ENCODE data around the gene FHOD3. TPM values are rescaled to one million over a fixed set of nuclear protein-coding genes. Genes with fewer than 3 reads are reported as not detected.

The FHOD3 gene
- polyA plus RNA-seq, 2 of the 4 experiments (the other 2 are of a cell fraction): 2.5 to 3.6 TPM

DNA sequence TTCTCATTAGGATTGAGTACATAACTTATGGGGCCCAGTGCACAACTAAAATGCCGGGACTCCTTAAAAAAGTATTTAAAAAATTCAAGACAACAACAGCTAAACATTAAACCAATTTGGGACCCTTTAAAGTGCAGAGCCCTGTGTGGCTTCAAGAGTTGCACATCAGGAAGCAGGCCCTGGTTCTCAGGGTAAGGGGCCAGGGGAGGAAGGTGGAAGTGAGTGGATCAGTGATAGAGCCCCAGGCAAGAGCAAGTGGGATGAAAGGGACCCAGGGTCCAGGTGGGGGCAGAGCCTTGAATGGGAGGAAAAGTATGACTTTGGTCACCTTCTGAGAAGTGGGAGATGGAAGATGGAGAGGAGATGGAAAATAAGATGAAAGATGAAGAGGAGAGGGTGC is 2.3 kb upstream of the FHOD3 start (continued):
- TF ChIP-seq HOXB5 (CRISPR knock-in tag; IDR thresholded peaks at IDR 0.05) (no peak), POLR2AphosphoS2 (conservative IDR thresholded peaks at IDR 0.05; ENCODE audit: low read length) (no peak)

DNA sequence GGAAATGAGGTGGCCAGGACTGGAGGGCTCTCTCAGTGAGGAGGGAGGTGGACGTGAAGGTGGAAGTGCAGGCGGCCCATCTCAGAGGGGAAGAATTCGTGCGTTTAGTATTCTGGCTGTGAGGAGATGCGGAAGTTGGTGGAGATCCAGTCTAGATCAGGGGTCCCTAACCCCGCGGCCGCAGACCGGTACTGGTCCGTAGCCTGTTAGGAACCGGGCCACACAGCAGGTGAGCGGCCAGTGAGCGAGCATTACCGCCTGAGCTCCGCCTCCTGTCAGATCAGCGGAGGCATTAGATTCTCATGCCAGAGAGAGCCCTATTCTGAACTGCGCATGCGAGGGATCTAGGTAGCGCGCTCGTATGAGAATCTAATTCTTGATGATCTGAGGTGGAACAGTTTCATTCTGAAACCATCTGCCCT is 1.6 kb upstream of the FHOD3 start:
- ChIA-PET POLR2A (interaction anchor here (0.6 kb wide), 1 partner anchor 1066 kb away, joined by 5 read pairs; no protein-coding TSS in a partner anchor), CTCF (interaction anchor here (0.7 to 5.4 kb wide), 4 partner anchors 11 to 276 kb away, joined by 3 to 16 read pairs (median 9); no protein-coding TSS in a partner anchor)
- 69% methylated on average over 21 of the region's 21 CpGs for WGBS (ENCODE audit: missing lambda C conversion rate)
- FAIRE-seq (no peak), ATAC-seq (no peak), DNase-seq (ENCODE audit: low read depth in 1 of 2, low spot score in 1 of 2) (no peak)
- H3K9me3 ChIP-seq: no peaks in the 10 kb centered on the region
- H3K27ac ChIP-seq: no peak overlapping the region; a peak in 2 of 6 replicates
- peak overlapping the region; percentile 67; the same call in 1 of the 3 replicates for H3K4me3 ChIP-seq
- TF ChIP-seq EHF (CRISPR knock-in tag; IDR thresholded peaks at IDR 0.05) (no peak), CBX2 (IDR thresholded peaks at IDR 0.05; ENCODE audit: borderline replicate concordance, low read depth) (no peak), MYC (IDR thresholded peaks at IDR 0.05; ENCODE audit: borderline replicate concordance, low read length) (no peak), EP300 (IDR thresholded peaks at IDR 0.05) (no peak), TFCP2L1 (CRISPR knock-in tag; IDR thresholded peaks at IDR 0.05) (no peak)
- H3K4me2 ChIP-seq: peak overlapping the region; percentile 100
- H3K4me1 ChIP-seq: no peaks in the 10 kb centered on the region

DNA sequence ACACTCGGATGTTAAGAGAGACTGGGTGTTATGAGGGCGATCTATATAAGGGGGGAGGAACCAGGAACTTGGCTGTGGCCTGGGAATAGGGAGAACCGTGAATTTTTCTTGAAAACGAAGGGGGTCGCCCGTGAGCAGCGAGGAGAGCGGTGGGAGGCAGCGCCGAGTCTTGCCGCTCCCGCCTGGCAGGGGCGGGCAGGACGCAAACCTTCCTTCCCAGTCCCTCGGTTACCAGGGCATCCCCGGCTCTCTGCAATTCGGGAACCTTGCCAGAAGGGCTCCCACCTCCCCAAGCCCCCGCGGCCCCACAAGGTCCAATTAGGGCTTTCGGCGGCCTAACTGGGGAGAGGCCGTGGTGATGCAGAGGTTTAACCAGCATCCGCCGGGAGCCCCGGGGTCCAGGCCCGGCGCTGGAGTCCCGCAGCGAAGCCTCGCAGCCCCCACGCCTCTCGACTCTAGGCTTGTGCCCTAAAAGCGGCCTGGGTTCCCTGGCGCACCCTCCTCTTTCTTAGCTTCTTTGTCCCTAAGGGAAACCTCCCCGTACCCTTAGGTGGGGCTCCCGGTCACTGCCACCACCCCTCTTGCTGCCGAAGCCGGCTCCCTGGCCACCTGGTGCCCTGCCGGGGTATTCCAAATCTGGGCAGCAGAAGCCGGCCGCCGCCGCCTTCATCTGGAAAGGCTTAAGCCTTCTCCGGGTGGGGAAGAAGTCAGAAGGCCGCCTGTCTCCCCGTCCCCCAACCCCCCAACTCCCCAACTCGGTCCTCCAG is 680 bp upstream of the FHOD3 start:
- under 1% methylated on average over 14 of the region's 47 CpGs for WGBS (ENCODE audit: missing lambda C conversion rate)
- ChIA-PET CTCF (interaction anchor here (1.4 to 5.4 kb wide), 3 partner anchors 12 to 275 kb away, joined by 3 to 16 read pairs (median 14); no protein-coding TSS in a partner anchor), POLR2A (interaction anchor here (1.1 to 2.3 kb wide), 3 partner anchors 13 to 155 kb away, joined by 3 to 10 read pairs (median 5); no protein-coding TSS in a partner anchor)
- H3K4me1 ChIP-seq: no peaks in the 10 kb centered on the region
- no peak for FAIRE-seq
- ATAC-seq: peak; percentile 84 to 90
- peak overlapping the region; percentile 100 for H3K4me2 ChIP-seq
- peak overlapping the region; percentile 72 to 92 for H3K27ac ChIP-seq
- peak overlapping the region; percentile 67 for H3K4me3 ChIP-seq
- no peaks in the 10 kb centered on the region for H3K9me3 ChIP-seq
- peak; percentile 46 to 74 for DNase-seq (ENCODE audit: low read depth in 1 of 2, low spot score in 1 of 2)
- TF ChIP-seq, protein P1, sequence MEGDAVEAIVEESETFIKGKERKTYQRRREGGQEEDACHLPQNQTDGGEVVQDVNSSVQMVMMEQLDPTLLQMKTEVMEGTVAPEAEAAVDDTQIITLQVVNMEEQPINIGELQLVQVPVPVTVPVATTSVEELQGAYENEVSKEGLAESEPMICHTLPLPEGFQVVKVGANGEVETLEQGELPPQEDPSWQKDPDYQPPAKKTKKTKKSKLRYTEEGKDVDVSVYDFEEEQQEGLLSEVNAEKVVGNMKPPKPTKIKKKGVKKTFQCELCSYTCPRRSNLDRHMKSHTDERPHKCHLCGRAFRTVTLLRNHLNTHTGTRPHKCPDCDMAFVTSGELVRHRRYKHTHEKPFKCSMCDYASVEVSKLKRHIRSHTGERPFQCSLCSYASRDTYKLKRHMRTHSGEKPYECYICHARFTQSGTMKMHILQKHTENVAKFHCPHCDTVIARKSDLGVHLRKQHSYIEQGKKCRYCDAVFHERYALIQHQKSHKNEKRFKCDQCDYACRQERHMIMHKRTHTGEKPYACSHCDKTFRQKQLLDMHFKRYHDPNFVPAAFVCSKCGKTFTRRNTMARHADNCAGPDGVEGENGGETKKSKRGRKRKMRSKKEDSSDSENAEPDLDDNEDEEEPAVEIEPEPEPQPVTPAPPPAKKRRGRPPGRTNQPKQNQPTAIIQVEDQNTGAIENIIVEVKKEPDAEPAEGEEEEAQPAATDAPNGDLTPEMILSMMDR (IDR thresholded peaks at IDR 0.05): peak; percentile 46
- TF ChIP-seq SMC3 (IDR thresholded peaks at IDR 0.05): peak; percentile 49; the same call in 2 of the 3 replicates
- TF ChIP-seq RNF2 (IDR thresholded peaks at IDR 0.05; ENCODE audit: borderline replicate concordance, low read depth): 0 out of 2 replicates have a peak, but pooled peaks have one; percentile 26
- TF ChIP-seq RAD21 (conservative IDR thresholded peaks at IDR 0.05 in 1 of 2, IDR thresholded peaks at IDR 0.05 in 1 of 2): peak; percentile 46 to 66
- TF ChIP-seq HEYL (CRISPR knock-in tag; IDR thresholded peaks at IDR 0.05): no peak

DNA sequence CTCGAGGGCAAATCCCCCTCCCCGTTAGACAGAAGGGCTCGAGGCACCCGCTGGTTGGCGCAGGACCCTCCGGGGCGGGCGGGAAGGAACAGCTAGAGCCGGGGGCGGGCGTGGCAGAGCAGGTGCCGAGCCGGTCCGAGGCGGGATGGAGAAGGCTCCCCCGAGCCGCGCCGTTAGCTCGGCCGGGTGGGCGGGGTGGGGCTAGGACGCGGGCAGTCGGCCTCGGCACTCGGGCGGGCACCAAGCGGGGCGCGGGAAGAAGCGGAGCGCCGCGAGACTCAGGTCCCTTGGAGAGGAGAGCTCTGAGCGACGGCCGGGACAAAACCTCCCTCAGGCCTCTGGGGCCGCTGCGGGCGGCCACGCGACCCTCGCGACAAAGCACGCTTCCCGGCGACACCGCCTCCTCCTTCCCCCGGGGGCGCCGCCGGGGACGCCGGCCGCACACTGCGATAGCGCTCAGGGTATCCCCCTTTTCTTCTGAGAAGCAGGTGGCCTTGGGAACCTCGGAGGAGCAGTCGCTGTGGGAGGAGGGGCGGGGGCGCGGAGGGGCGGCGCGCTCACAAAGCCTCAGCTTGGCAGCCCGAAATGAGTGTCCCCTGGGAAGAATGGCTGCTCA is 721 bp downstream of the FHOD3 start:
- TF ChIP-seq BHLHE40 (IDR thresholded peaks at IDR 0.05; ENCODE audit: low read depth, low read length) (no peak), ZSCAN20 (CRISPR knock-in tag; IDR thresholded peaks at IDR 0.05) (no peak), FOSB (CRISPR knock-in tag; IDR thresholded peaks at IDR 0.05) (no peak), HDAC2 (IDR thresholded peaks at IDR 0.05) (no peak), GATA3 (IDR thresholded peaks at IDR 0.05; ENCODE audit: borderline replicate concordance) (no peak), TFCP2L1 (CRISPR knock-in tag; IDR thresholded peaks at IDR 0.05) (no peak), MAFK (IDR thresholded peaks at IDR 0.05; ENCODE audit: partially characterized antibody) (no peak), CBX8 (IDR thresholded peaks at IDR 0.05) (no peak), TP53 (CRISPR knock-in tag; IDR thresholded peaks at IDR 0.05) (no peak)
- TF ChIP-seq, protein P2, sequence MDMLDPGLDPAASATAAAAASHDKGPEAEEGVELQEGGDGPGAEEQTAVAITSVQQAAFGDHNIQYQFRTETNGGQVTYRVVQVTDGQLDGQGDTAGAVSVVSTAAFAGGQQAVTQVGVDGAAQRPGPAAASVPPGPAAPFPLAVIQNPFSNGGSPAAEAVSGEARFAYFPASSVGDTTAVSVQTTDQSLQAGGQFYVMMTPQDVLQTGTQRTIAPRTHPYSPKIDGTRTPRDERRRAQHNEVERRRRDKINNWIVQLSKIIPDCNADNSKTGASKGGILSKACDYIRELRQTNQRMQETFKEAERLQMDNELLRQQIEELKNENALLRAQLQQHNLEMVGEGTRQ (IDR thresholded peaks at IDR 0.05): no peak
- TF ChIP-seq, protein P3, sequence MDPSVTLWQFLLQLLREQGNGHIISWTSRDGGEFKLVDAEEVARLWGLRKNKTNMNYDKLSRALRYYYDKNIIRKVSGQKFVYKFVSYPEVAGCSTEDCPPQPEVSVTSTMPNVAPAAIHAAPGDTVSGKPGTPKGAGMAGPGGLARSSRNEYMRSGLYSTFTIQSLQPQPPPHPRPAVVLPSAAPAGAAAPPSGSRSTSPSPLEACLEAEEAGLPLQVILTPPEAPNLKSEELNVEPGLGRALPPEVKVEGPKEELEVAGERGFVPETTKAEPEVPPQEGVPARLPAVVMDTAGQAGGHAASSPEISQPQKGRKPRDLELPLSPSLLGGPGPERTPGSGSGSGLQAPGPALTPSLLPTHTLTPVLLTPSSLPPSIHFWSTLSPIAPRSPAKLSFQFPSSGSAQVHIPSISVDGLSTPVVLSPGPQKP (IDR thresholded peaks at IDR 0.05; ENCODE audit: low read depth, low read length): no peak
- Histone ChIP-seq H3K9me3 (no peaks in the 10 kb centered on the region), H3K4me2 (peak overlapping the region; percentile 100), H3K27ac (peak overlapping the region; percentile 72 to 92; a peak in 5 of 6 replicates), H3K4me1 (no peaks in the 10 kb centered on the region), H3K4me3 (peak overlapping the region; percentile 67)
- no peak for DNase-seq (ENCODE audit: low read depth in 1 of 2, low spot score in 1 of 2)
- peak in 1 of 2 experiments; percentile 16; a peak in 2 of 6 replicates for ATAC-seq
- ChIA-PET CTCF (interaction anchor here (0.7 to 1.7 kb wide), 4 partner anchors 39 to 388 kb away, joined by 3 to 4 read pairs (median 3); no protein-coding TSS in a partner anchor), POLR2A (interaction anchor here (0.5 to 2.3 kb wide), 4 partner anchors 11 to 232 kb away, joined by 3 to 10 read pairs (median 4); no protein-coding TSS in a partner anchor)
- WGBS (ENCODE audit: missing lambda C conversion rate): 19% methylated on average over 13 of the region's 67 CpGs
- FAIRE-seq: no peak
